Ovary (tissue), 9 donors: ENCODE data around the gene BLOC1S6. TPM values are rescaled to one million over a fixed set of nuclear protein-coding genes. Genes with fewer than 3 reads are reported as not detected.
"Not testable (repeated sequence)": the region's sequence is repeated elsewhere in the genome, so short reads cannot be mapped to it uniquely, and the experiment has no call there.

Experiments used
- DNase-seq, 5 donors: peaks; one replicate each; pipeline ENCODE4 v3.0.0-alpha.2; 2019 to 2020
- H3K27ac ChIP-seq, 2 donors: fragments of 200-600 bp; one replicate each; pipeline versions ENCODE4 v1.5.1 to v1.8.0; 2019 to 2022
- H3K27me3 ChIP-seq: fragments of 200-600 bp; one replicate; pipeline ENCODE4 v1.8.0; 2022
- H3K36me3 ChIP-seq: fragments of 200-600 bp; sonication (generic); one replicate; pipeline ENCODE4 v1.5.1; 2019
- H3K4me1 ChIP-seq: one replicate; pipeline ENCODE4 v1.8.1; 2013; ENCODE audit warnings: mild to moderate bottlenecking, moderate library complexity; ENCODE audit not compliant: insufficient read depth
- H3K4me3 ChIP-seq: fragments of 200-600 bp; sonication (generic); one replicate; pipeline ENCODE4 v1.5.1; 2017
- H3K9me3 ChIP-seq, 2 donors: fragments of 200-600 bp in 1 of 2; sonication (generic) in 1 of 2; one replicate each; pipeline versions ENCODE4 v1.5.1 to v1.8.1; 2013 to 2019; ENCODE audit warnings: mild to moderate bottlenecking in 1 of 2, moderate library complexity in 1 of 2
- CTCF ChIP-seq, 3 donors: fragments of 450-650 bp in 2 of 3; fragments of 200-600 bp in 1 of 3; IDR thresholded peaks; one replicate each; pipeline versions ENCODE4 v1.5.1 to v1.8.0; 2016 to 2022; ENCODE audit warnings: antibody characterized with exemption in 3 of 3, mild to moderate bottlenecking in 1 of 3
- EP300 ChIP-seq: sonication (generic); formaldehyde crosslinking; IDR thresholded peaks from one replicate; pipeline ENCODE4 v1.6.1; 2017; ENCODE audit warnings: antibody characterized with exemption
- POLR2A ChIP-seq: fragments of 450-650 bp; IDR thresholded peaks from one replicate; pipeline ENCODE4 v1.6.1; 2017; ENCODE audit warnings: antibody characterized with exemption, mild to moderate bottlenecking, moderate library complexity
- WGBS, 3 donors: extraction: QIAGEN DNeasy Blood & Tissue Kit in 1 of 3; methylation state at CpG; one replicate each; pipeline versions ENCODE4 v1.1.5 to v1.1.7; 2013 to 2017; 5-methylcytosine and 5-hydroxymethylcytosine counted together
- intact Hi-C, 4 donors: fragments of 100-400 bp; cut with DNase I; formaldehyde crosslinking; loops; one replicate each; pipeline versions ENCODE4 v1.11.0 to v1.15.1; 2022 to 2023
- polyA plus RNA-seq, 2 donors: library from polyadenylated mRNA; stranded (reverse); fragments of 200-250 nt in 1 of 2; fragments of 350-450 nt in 1 of 2; fragmentation: Illumina TruSeq in 1 of 2; extraction: RNeasy Lipid Tissue Mini Kit (QIAGEN cat#74804) in 1 of 2; gene quantifications; one replicate each; pipeline ENCODE4 v1.2.3, GENCODE V29; 2013 to 2014
- total RNA-seq, 7 donors: library from RNA; depleted of rRNA in 2 of 7; stranded (reverse); fragments of >200 nt in 2 of 7; fragmentation: NEBNext Ultra II Directional in 3 of 7; extraction: Animal tissue kit (Norgen Biotek cat#: 25700) in 3 of 7; gene quantifications; one replicate each; pipeline versions ENCODE4 v1.1.0 to v1.2.4, GENCODE V29; 2016 to 2023
- donor health status: DM: no; HTN: no; CAD: no; lungs with moderate emphysema.
- donor health status: DM: no; HTN: no; CAD: no.
- donor health status: Bipolar disorder and iron deficiency.
- donor health status: DM: yes; HTN: yes; CAD: no.
- donor health status: DM: no; HTN: no; CAD: no.
- donor health status: DM: yes; HTN: yes; CAD: no.

BLOC1S6 gene
- total and polyA plus RNA-seq, 9 donors = 28.8 to 58.3 (median 46.1) TPM

DNA sequence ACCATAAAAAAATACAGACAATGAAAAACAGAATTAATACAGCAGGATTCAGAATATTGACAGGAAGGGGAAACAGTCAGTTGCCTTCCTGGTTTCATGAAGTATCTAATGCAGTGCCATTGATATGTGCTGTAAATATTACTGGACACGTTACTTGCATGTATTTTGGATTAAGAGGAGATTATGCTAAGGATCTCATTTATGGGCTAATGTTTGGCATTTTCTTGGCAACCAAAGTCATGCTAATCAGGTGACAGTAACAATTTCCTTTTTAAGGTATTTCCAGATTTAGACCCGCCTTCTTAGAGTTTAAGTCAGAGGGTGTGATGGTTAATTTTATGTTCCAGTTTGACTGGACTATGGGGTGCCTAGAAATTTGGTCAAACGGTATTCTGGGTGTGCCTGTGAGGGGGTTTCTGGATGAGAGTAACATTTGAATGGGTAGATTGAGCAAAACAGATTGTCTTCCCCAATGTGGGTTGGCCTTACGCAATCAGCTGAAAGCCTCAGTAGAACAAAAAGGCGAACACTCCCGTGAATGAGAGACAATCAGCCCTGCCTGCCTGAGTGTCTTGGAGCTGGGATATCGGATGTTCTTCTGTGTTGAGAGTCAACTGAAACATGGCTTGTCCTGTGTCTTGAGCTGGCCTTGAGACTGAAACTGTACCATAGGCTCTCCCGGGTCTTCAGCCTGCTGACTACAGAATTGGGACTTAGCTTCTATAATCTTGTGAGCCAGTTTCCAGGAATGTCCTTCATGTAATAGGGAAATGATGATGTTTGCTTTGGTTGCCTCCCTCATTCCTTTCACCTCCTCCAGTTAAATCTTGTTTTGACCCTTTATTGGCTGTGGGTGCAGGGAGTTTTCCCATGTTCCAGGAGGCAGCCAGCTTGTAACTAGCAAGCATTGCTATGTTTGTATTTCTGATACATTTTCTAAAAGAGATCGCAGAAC, 58.1 kb downstream of the BLOC1S6 start:
- H3K9me3 ChIP-seq = no peaks in the 10 kb centered on the region
- no peak overlapping the region for H3K4me3 ChIP-seq
- intact Hi-C loops = no loop called here
- no peak overlapping the region for H3K27ac ChIP-seq
- peaks cover 11% of the 10 kb centered on the region for H3K4me1 ChIP-seq
- WGBS, 3 donors = 38 to 47% (median 40%) methylated on average over 9 of the region's 9 CpGs
- DNase-seq = no peak
- TF ChIP-seq CTCF (IDR thresholded peaks at IDR 0.05) = no peak
- no peak for TF ChIP-seq POLR2A
- no peak for TF ChIP-seq EP300
- no peaks in the 10 kb centered on the region for H3K36me3 ChIP-seq
- no peaks in the 10 kb centered on the region for H3K27me3 ChIP-seq

- Histone ChIP-seq H3K27me3 (no peaks in the 10 kb centered on the region), H3K4me3 (no peak overlapping the region), H3K36me3 (no peaks in the 10 kb centered on the region), H3K27ac (no peak overlapping the region), H3K4me1 (peaks cover 10% of the 10 kb centered on the region), H3K9me3 (no peaks in the 10 kb centered on the region)
- DNase-seq = no peak
- TF ChIP-seq POLR2A (no peak), CTCF (IDR thresholded peaks at IDR 0.05) (no peak), EP300 (no peak)
- intact Hi-C loops = no loop called here
- 25 to 35% (median 28%) methylated on average over 3 of the region's 3 CpGs for WGBS, 3 donors
Measured at GRCh38 chr15:45646220-45646619, 59.0 kb downstream of the BLOC1S6 start.

GRCh38 chr15:45647828-45648227, 60.6 kb downstream of the BLOC1S6 start:
- no peak overlapping the region for H3K4me3 ChIP-seq
- H3K9me3 ChIP-seq = no peaks in the 10 kb centered on the region
- H3K4me1 ChIP-seq = peaks cover 6% of the 10 kb centered on the region
- no peaks in the 10 kb centered on the region for H3K36me3 ChIP-seq
- no peak for DNase-seq
- 95 to 99% (median 95%) methylated on average over 6 of the region's 6 CpGs for WGBS, 3 donors
- H3K27ac ChIP-seq = no peak overlapping the region
- intact Hi-C loops = no loop called here
- TF ChIP-seq CTCF (IDR thresholded peaks at IDR 0.05) (no peak), POLR2A (no peak), EP300 (no peak)
- H3K27me3 ChIP-seq = no peaks in the 10 kb centered on the region

- TF ChIP-seq EP300 = no peak
- DNase-seq = no peak
- H3K4me1 ChIP-seq = peaks cover 6% of the 10 kb centered on the region
- intact Hi-C loops = no loop called here
- H3K4me3 ChIP-seq = no peak overlapping the region
- no peak overlapping the region for H3K27ac ChIP-seq
- H3K27me3 ChIP-seq = no peaks in the 10 kb centered on the region
- 90 to 93% (median 93%) methylated on average over 4 of the region's 4 CpGs for WGBS, 3 donors
- no peaks in the 10 kb centered on the region for H3K9me3 ChIP-seq
- no peaks in the 10 kb centered on the region for H3K36me3 ChIP-seq
Measured at GRCh38 chr15:45648521-45649200, 61.5 kb downstream of the BLOC1S6 start.

DNA sequence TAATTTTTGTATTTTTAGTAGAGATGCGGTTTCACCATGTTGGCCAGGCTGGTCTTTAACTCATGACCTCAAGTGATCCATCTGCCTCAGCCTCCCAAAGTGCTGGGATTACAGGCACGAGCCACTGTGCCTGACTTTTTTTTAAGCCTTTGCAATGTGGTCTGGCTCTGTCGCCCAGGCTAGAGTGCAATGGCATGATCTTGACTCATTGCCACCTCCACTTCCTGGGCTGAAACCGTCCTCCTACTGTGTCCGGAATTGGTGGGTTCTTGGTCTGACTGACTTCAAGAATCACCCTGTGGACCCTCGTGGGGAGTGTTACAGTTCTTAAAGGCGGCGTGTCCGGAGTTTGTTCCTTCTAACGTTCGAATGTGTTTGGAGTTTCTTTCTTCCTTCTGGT, 62.8 kb downstream of the BLOC1S6 start:
- H3K36me3 ChIP-seq, H3K4me1 ChIP-seq, H3K9me3 ChIP-seq, H3K27ac ChIP-seq, DNase-seq, H3K27me3 ChIP-seq, intact Hi-C loops, H3K4me3 ChIP-seq: not testable (repeated sequence)
- 88 to 92% (median 92%) methylated on average over 11 of the region's 11 CpGs for WGBS, 3 donors
